ENCODE data around the gene CGA.

CGA gene

DNA sequence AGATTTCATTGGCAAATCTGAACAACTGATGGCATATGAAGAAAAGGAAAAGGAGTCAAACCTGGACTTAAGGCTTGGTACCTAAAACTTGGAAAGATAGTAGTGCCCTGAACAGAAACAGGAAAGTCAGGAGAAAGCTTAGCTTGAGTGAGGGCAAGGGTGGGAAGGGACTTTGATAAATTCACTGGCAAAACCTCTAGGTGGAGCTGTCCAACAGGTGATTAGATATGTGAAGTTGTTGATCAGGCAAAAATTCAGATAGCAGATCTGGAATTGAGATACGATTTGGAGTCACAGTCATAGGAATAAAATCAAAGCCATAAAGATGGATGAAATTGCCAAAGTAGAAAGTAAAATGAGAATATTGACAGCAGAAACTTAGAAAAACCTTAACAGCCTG is 44.3 kb upstream of the CGA start (continued):
- peak; percentile 93 for TF ChIP-seq ZBTB17 (tag by site-specific recombination; IDR thresholded peaks at IDR 0.05)
- TF ChIP-seq ZNF174 (tag by site-specific recombination; IDR thresholded peaks at IDR 0.05): no peak
- TF ChIP-seq HOXD13 (CRISPR knock-in tag; IDR thresholded peaks at IDR 0.05; ENCODE audit: borderline replicate concordance): no peak
- TF ChIP-seq ZNF629 (tag by site-specific recombination; IDR thresholded peaks at IDR 0.05): no peak
- TF ChIP-seq ZNF2 (tag by site-specific recombination; IDR thresholded peaks at IDR 0.05): peak; percentile 84
- TF ChIP-seq, protein P1, sequence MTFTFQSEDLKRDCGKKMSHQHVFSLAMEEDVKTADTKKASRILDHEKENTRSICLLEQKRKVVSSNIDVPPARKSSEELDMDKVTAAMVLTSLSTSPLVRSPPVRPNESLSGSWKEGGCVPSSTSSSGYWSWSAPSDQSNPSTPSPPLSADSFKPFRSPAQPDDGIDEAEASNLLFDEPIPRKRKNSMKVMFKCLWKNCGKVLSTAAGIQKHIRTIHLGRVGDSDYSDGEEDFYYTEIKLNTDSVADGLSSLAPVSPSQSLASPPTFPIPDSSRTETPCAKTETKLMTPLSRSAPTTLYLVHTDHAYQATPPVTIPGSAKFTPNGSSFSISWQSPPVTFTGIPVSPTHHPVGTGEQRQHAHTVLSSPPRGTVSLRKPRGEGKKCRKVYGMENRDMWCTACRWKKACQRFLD (tag by site-specific recombination; IDR thresholded peaks at IDR 0.05): no peak
- TF ChIP-seq ZBTB21 (tag by site-specific recombination; IDR thresholded peaks at IDR 0.05): no peak
- no peak for TF ChIP-seq ZNF10 (tag by site-specific recombination; IDR thresholded peaks at IDR 0.05)
- no peak for TF ChIP-seq ZNF37A (tag by site-specific recombination; IDR thresholded peaks at IDR 0.05)
- TF ChIP-seq, protein P2, sequence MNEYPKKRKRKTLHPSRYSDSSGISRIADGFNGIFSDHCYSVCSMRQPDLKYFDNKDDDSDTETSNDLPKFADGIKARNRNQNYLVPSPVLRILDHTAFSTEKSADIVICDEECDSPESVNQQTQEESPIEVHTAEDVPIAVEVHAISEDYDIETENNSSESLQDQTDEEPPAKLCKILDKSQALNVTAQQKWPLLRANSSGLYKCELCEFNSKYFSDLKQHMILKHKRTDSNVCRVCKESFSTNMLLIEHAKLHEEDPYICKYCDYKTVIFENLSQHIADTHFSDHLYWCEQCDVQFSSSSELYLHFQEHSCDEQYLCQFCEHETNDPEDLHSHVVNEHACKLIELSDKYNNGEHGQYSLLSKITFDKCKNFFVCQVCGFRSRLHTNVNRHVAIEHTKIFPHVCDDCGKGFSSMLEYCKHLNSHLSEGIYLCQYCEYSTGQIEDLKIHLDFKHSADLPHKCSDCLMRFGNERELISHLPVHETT (tag by site-specific recombination; IDR thresholded peaks at IDR 0.05): no peak
- TF ChIP-seq ZNF777 (tag by site-specific recombination; IDR thresholded peaks at IDR 0.05; ENCODE audit: borderline replicate concordance): no peak
- TF ChIP-seq ZNF302 (tag by site-specific recombination; IDR thresholded peaks at IDR 0.05; ENCODE audit: low read depth): no peak
- no peak for TF ChIP-seq ZNF621 (tag by site-specific recombination; IDR thresholded peaks at IDR 0.05)
- no peak for TF ChIP-seq MEIS1 (CRISPR knock-in tag; IDR thresholded peaks at IDR 0.05; ENCODE audit: borderline replicate concordance)
- TF ChIP-seq, protein P3, sequence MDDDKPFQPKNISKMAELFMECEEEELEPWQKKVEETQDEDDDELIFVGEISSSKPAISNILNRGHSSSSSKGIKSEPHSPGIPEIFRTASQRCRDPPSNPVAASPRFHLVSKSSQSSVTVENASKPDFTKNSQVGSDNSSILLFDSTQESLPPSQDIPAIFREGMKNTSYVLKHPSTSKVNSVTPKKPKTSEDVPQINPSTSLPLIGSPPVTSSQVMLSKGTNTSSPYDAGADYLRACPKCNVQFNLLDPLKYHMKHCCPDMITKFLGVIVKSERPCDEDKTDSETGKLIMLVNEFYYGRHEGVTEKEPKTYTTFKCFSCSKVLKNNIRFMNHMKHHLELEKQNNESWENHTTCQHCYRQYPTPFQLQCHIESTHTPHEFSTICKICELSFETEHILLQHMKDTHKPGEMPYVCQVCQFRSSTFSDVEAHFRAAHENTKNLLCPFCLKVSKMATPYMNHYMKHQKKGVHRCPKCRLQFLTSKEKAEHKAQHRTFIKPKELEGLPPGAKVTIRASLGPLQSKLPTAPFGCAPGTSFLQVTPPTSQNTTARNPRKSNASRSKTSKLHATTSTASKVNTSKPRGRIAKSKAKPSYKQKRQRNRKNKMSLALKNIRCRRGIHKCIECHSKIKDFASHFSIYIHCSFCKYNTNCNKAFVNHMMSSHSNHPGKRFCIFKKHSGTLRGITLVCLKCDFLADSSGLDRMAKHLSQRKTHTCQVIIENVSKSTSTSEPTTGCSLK (tag by site-specific recombination; IDR thresholded peaks at IDR 0.05): no peak
- peak; percentile 76 for TF ChIP-seq PRDM1 (tag by site-specific recombination; IDR thresholded peaks at IDR 0.05)
- peak; percentile 98 for TF ChIP-seq ZNF654 (tag by site-specific recombination; IDR thresholded peaks at IDR 0.05; ENCODE audit: low read depth)

DNA sequence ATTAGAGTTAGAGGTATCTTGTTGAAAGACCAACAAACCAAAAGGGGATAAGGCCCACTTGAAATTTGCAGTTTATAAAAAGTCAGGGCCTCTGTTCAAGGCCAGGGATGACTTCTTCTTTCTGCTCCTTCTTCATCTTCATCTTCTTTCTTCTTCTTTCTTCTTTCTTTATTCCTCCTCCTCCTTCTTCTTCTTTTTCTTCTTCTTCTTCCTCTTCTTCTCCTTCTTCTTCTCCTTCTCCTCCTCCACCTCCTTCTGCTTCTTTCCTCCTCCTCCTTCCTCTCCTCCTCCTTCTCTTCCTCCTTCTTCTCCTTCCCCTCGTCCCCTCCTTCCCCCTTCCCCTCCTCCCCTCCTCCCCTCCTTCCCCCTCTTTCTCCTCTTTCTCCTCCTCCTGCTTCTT is 42.1 kb upstream of the CGA start:
- Histone ChIP-seq H3K36me3 (ENCODE audit: control insufficient read depth in 2 of 2, insufficient read depth in 1 of 2, low read length in 2 of 2) (no peaks in the 10 kb centered on the region), H3K27ac (ENCODE audit: extremely low read depth, low read depth, low read length) (no peak overlapping the region), H3K4me1 (ENCODE audit: control insufficient read depth, insufficient read depth, low read length) (no peaks in the 10 kb centered on the region), H3K9me3 (ENCODE audit: control insufficient read depth, insufficient read depth, low read depth, low read length) (no peaks in the 10 kb centered on the region), H3K4me3 (ENCODE audit: low read depth, low read length) (no peak overlapping the region)
- CTCF ChIA-PET: interaction anchor here (0.8 to 1.1 kb wide), 5 partner anchors 21 to 256 kb away, joined by 3 to 4 read pairs (median 4); partner anchors contain the start of gene SMIM8
- TF ChIP-seq ZNF366 (tag by site-specific recombination; conservative IDR thresholded peaks at IDR 0.05) (peak; percentile 64), ZNF658 (tag by site-specific recombination; IDR thresholded peaks at IDR 0.05) (no peak), GLIS1 (tag by site-specific recombination; IDR thresholded peaks at IDR 0.05) (no peak), ZFP3 (tag by site-specific recombination; IDR thresholded peaks at IDR 0.05; ENCODE audit: low read depth) (no peak)
- TF ChIP-seq, protein P4, sequence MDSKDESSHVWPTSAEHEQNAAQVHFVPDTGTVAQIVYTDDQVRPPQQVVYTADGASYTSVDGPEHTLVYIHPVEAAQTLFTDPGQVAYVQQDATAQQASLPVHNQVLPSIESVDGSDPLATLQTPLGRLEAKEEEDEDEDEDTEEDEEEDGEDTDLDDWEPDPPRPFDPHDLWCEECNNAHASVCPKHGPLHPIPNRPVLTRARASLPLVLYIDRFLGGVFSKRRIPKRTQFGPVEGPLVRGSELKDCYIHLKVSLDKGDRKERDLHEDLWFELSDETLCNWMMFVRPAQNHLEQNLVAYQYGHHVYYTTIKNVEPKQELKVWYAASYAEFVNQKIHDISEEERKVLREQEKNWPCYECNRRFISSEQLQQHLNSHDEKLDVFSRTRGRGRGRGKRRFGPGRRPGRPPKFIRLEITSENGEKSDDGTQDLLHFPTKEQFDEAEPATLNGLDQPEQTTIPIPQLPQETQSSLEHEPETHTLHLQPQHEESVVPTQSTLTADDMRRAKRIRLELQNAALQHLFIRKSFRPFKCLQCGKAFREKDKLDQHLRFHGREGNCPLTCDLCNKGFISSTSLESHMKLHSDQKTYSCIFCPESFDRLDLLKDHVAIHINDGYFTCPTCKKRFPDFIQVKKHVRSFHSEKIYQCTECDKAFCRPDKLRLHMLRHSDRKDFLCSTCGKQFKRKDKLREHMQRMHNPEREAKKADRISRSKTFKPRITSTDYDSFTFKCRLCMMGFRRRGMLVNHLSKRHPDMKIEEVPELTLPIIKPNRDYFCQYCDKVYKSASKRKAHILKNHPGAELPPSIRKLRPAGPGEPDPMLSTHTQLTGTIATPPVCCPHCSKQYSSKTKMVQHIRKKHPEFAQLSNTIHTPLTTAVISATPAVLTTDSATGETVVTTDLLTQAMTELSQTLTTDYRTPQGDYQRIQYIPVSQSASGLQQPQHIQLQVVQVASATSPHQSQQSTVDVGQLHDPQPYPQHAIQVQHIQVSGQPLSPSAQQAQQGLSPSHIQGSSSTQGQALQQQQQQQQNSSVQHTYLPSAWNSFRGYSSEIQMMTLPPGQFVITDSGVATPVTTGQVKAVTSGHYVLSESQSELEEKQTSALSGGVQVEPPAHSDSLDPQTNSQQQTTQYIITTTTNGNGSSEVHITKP (tag by site-specific recombination; IDR thresholded peaks at IDR 0.05): no peak
- TF ChIP-seq, protein P5, sequence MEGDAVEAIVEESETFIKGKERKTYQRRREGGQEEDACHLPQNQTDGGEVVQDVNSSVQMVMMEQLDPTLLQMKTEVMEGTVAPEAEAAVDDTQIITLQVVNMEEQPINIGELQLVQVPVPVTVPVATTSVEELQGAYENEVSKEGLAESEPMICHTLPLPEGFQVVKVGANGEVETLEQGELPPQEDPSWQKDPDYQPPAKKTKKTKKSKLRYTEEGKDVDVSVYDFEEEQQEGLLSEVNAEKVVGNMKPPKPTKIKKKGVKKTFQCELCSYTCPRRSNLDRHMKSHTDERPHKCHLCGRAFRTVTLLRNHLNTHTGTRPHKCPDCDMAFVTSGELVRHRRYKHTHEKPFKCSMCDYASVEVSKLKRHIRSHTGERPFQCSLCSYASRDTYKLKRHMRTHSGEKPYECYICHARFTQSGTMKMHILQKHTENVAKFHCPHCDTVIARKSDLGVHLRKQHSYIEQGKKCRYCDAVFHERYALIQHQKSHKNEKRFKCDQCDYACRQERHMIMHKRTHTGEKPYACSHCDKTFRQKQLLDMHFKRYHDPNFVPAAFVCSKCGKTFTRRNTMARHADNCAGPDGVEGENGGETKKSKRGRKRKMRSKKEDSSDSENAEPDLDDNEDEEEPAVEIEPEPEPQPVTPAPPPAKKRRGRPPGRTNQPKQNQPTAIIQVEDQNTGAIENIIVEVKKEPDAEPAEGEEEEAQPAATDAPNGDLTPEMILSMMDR (tag by site-specific recombination; IDR thresholded peaks at IDR 0.05): no peak
- TF ChIP-seq, protein P6, sequence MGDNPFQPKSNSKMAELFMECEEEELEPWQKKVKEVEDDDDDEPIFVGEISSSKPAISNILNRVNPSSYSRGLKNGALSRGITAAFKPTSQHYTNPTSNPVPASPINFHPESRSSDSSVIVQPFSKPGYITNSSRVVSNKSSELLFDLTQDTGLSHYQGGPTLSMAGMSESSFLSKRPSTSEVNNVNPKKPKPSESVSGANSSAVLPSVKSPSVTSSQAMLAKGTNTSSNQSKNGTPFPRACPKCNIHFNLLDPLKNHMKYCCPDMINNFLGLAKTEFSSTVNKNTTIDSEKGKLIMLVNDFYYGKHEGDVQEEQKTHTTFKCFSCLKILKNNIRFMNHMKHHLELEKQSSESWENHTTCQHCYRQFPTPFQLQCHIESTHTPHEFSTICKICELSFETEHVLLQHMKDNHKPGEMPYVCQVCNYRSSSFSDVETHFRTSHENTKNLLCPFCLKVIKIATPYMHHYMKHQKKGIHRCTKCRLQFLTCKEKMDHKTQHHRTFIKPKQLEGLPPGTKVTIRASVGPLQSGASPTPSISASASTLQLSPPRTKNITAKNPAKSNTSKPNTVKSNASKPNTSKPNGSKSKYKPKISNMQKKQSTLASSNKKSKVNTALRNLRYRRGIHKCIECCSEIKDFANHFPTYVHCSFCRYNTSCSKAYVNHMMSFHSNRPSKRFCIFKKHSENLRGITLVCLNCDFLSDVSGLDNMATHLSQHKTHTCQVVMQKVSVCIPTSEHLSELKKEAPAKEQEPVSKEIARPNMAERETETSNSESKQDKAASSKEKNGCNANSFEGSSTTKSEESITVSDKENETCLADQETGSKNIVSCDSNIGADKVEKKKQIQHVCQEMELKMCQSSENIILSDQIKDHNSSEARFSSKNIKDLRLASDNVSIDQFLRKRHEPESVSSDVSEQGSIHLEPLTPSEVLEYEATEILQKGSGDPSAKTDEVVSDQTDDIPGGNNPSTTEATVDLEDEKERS (tag by site-specific recombination; IDR thresholded peaks at IDR 0.05): no peak
- POLR2A ChIA-PET: no interaction called here
